HepG2 (cell line): Measurements from ENCODE around the gene SP1. TPM values are rescaled to one million over a fixed set of nuclear protein-coding genes. Genes with fewer than 3 reads are reported as not detected.

Experiments used
- CENPT ChIP-seq: sonication (generic); formaldehyde crosslinking; IDR thresholded peaks from 2 replicates; pipeline ENCODE4 v1.8.0; 2022; ENCODE audit warnings: low read depth, mild to moderate bottlenecking, moderate library complexity, missing genetic modification reagents
- KLF12 ChIP-seq: sonication (generic); formaldehyde crosslinking; IDR thresholded peaks from 2 replicates; pipeline ENCODE4 v1.4.0; 2020; ENCODE audit warnings: missing genetic modification reagents, borderline replicate concordance
- NCOA1 ChIP-seq: sonication (generic); formaldehyde crosslinking; IDR thresholded peaks from 2 replicates; pipeline ENCODE4 v1.9.0; 2021; ENCODE audit warnings: missing genetic modification reagents
- PATZ1 ChIP-seq: sonication (generic); formaldehyde crosslinking; IDR thresholded peaks from 2 replicates; pipeline ENCODE4 v1.4.0; 2020; ENCODE audit warnings: missing genetic modification reagents
- RAD21 ChIP-seq: fragments of 450-650 bp; formaldehyde crosslinking; IDR thresholded peaks from 2 replicates; pipeline ENCODE4 v1.5.0; 2020; ENCODE audit warnings: mild to moderate bottlenecking
- TGIF2 ChIP-seq: IDR thresholded peaks from 2 replicates; pipeline ENCODE4 v1.6.1; 2016; ENCODE audit warnings: control low read depth, missing compliant biosample characterization
- XRCC5 ChIP-seq: fragments of 200-400 bp; formaldehyde crosslinking; optimal IDR thresholded peaks from 2 replicates; pipeline ENCODE3; 2017; ENCODE audit warnings: mild to moderate bottlenecking, low read length
- ZGPAT ChIP-seq: IDR thresholded peaks from 2 replicates; pipeline ENCODE4 v1.6.1; 2016; ENCODE audit warnings: mild to moderate bottlenecking
- ZNF205 ChIP-seq: IDR thresholded peaks from 2 replicates; pipeline ENCODE4 v1.6.1; 2018; ENCODE audit warnings: missing biosample characterization, missing genetic modification reagents
- ZNF224 ChIP-seq: sonication (generic); formaldehyde crosslinking; IDR thresholded peaks from 2 replicates; pipeline ENCODE4 v1.5.0; 2020; ENCODE audit warnings: mild to moderate bottlenecking, missing genetic modification reagents
- ZNF580 ChIP-seq: IDR thresholded peaks from 2 replicates; pipeline ENCODE4 v1.6.1; 2016; ENCODE audit warnings: low read depth, borderline replicate concordance
- ZNF687 ChIP-seq: sonication (generic); formaldehyde crosslinking; IDR thresholded peaks from 2 replicates; pipeline ENCODE4 v1.5.1; 2020; ENCODE audit warnings: mild to moderate bottlenecking, missing genetic modification reagents, moderate library complexity
- ZNF83 ChIP-seq: sonication (generic); formaldehyde crosslinking; IDR thresholded peaks from 2 replicates; pipeline ENCODE4 v1.4.0; 2020; ENCODE audit warnings: missing genetic modification reagents, mild to moderate bottlenecking, borderline replicate concordance
- polyA plus RNA-seq, 8 experiments: library from polyadenylated mRNA; depleted of rRNA in 3 of 8; stranded (reverse) in 7 of 8; unstranded in 1 of 8; fragments of >200 nt; fragmentation: Illumina TruSeq in 4 of 8; extraction: Trizol in 4 of 8; gene quantifications; 2 replicates each; pipeline versions ENCODE4 v1.2.1 to v1.2.3, GENCODE V29; 2011 to 2016; ENCODE audit warnings: low read depth in 4 of 8, missing spikeins in 1 of 8, mixed read lengths in 1 of 8; ENCODE audit not compliant: insufficient read depth in 1 of 8
- total RNA-seq, 5 experiments: library from RNA; depleted of rRNA; stranded (reverse); fragments of >200 nt; fragmentation: Illumina TruSeq; extraction: Trizol; gene quantifications; 2 replicates each; pipeline ENCODE4 v1.2.3, GENCODE V29; 2016; ENCODE audit warnings: low read depth in 1 of 5
- TF ChIP-seq, protein P1 (sequence below): IDR thresholded peaks from 2 replicates; pipeline ENCODE4 v1.6.1; 2012; ENCODE audit warnings: low read depth, low read length, improper control_type of control experiment

SP1 gene
- total and polyA plus RNA-seq, 2 of the 13 experiments (the other 11 are each of a cell fraction or from before 2014, with no cell fraction given) = 26.5 to 27.5 TPM

- TF ChIP-seq ZNF687 (peak; percentile 48), TGIF2 (CRISPR knock-in tag) (0 out of 2 replicates have a peak, but pooled peaks have one; percentile 14), ZNF205 (CRISPR knock-in tag) (0 out of 2 replicates have a peak, but pooled peaks have one; percentile 41), ZNF224 (CRISPR knock-in tag) (no peak), PATZ1 (CRISPR knock-in tag) (peak; percentile 61), NCOA1 (no peak), XRCC5 (peak; percentile 66), RAD21 (CRISPR knock-in tag) (peak; percentile 73), CENPT (no peak), KLF12 (CRISPR knock-in tag) (0 out of 2 replicates have a peak, but pooled peaks have one; percentile 24), ZGPAT (CRISPR knock-in tag) (peak; percentile 54; the same call in 1 of the 2 replicates), ZNF83 (no peak), ZNF580 (CRISPR knock-in tag) (peak; percentile 32; the same call in 1 of the 2 replicates)
- TF ChIP-seq, protein P1, sequence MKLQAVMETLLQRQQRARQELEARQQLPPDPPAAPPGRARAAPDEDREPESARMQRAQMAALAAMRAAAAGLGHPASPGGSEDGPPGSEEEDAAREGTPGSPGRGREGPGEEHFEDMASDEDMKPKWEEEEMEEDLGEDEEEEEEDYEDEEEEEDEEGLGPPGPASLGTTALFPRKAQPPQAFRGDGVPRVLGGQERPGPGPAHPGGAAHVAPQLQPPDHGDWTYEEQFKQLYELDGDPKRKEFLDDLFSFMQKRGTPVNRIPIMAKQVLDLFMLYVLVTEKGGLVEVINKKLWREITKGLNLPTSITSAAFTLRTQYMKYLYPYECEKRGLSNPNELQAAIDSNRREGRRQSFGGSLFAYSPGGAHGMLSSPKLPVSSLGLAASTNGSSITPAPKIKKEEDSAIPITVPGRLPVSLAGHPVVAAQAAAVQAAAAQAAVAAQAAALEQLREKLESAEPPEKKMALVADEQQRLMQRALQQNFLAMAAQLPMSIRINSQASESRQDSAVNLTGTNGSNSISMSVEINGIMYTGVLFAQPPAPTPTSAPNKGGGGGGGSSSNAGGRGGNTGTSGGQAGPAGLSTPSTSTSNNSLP = no peak
Measured at GRCh38 chr12:53344824-53345485, 35.0 kb upstream of the SP1 start (continued).
